Trophoblast cell (in vitro differentiated cells and primary cell): ENCODE data around the gene C16orf96.

ENCODE experiments used
- DNase-seq, 2 donors: peaks; one replicate each; pipeline ENCODE4 v3.0.0-alpha.2; 2016
- H2AFZ ChIP-seq: 2 replicates; pipeline ENCODE4 v1.6.1; 2013; ENCODE audit warnings: low read length, moderate library complexity, mild to moderate bottlenecking; ENCODE audit not compliant: insufficient read depth, poor library complexity
- H2AK5ac ChIP-seq: 2 replicates; pipeline ENCODE4 v1.6.1; 2013; ENCODE audit warnings: mild to moderate bottlenecking, low read length
- H2BK120ac ChIP-seq: 2 replicates; pipeline ENCODE4 v1.6.1; 2013; ENCODE audit warnings: low read length, mild to moderate bottlenecking, moderate library complexity; ENCODE audit not compliant: insufficient read depth, poor library complexity
- H2BK12ac ChIP-seq: 2 replicates; pipeline ENCODE4 v1.6.1; 2013; ENCODE audit warnings: mild to moderate bottlenecking, low read length, moderate library complexity
- H2BK5ac ChIP-seq: 2 replicates; pipeline ENCODE4 v1.6.1; 2013; ENCODE audit warnings: low read length, low read depth, moderate library complexity, mild to moderate bottlenecking; ENCODE audit not compliant: poor library complexity
- H3K14ac ChIP-seq: 2 replicates; pipeline ENCODE4 v1.6.1; 2013; ENCODE audit warnings: mild to moderate bottlenecking, low read length
- H3K18ac ChIP-seq: 2 replicates; pipeline ENCODE4 v1.6.1; 2013; ENCODE audit warnings: mild to moderate bottlenecking, low read length
- H3K23ac ChIP-seq: 2 replicates; pipeline ENCODE4 v1.6.1; 2013; ENCODE audit warnings: low read length
- H3K27ac ChIP-seq: 2 replicates; pipeline ENCODE4 v1.5.1; 2013; ENCODE audit warnings: low read depth, mild to moderate bottlenecking, inconsistent platforms, low read length, moderate library complexity
- H3K27me3 ChIP-seq: 2 replicates; pipeline ENCODE4 v1.6.1; 2013; ENCODE audit warnings: inconsistent platforms, mild to moderate bottlenecking, low read length, moderate library complexity; ENCODE audit not compliant: insufficient read depth
- H3K36me3 ChIP-seq, 2 experiments: 1 replicate in 1 of 2; 2 replicates in 1 of 2; pipeline ENCODE4 v1.6.1; 2013; ENCODE audit warnings: low read length in 2 of 2, mild to moderate bottlenecking in 2 of 2, moderate library complexity in 1 of 2; ENCODE audit not compliant: insufficient read depth in 2 of 2, control insufficient read depth in 1 of 2
- H3K4ac ChIP-seq: 2 replicates; pipeline ENCODE4 v1.6.1; 2013; ENCODE audit warnings: low read depth, mild to moderate bottlenecking, low read length, moderate library complexity
- H3K4me1 ChIP-seq, 2 experiments: 1 replicate in 1 of 2; 2 replicates in 1 of 2; pipeline ENCODE4 v1.6.1; 2013; ENCODE audit warnings: low read length in 2 of 2, mild to moderate bottlenecking in 2 of 2, moderate library complexity in 1 of 2; ENCODE audit not compliant: insufficient read depth in 2 of 2, control insufficient read depth in 1 of 2
- H3K4me2 ChIP-seq: 2 replicates; pipeline ENCODE4 v1.6.1; 2013; ENCODE audit warnings: inconsistent platforms, mild to moderate bottlenecking, low read length, moderate library complexity
- H3K4me3 ChIP-seq: 2 replicates; pipeline ENCODE4 v1.5.1; 2013; ENCODE audit warnings: mild to moderate bottlenecking, low read depth, low read length, inconsistent platforms
- H3K79me1 ChIP-seq: one replicate; pipeline ENCODE4 v1.6.1; 2013; ENCODE audit warnings: low read length
- H3K79me2 ChIP-seq: 2 replicates; pipeline ENCODE4 v1.6.1; 2013; ENCODE audit warnings: low read length, mild to moderate bottlenecking; ENCODE audit not compliant: control insufficient read depth, insufficient read depth, poor library complexity
- H3K9ac ChIP-seq: 2 replicates; pipeline ENCODE4 v1.6.1; 2013; ENCODE audit warnings: mild to moderate bottlenecking, low read length
- H3K9me3 ChIP-seq: 2 replicates; pipeline ENCODE4 v1.6.1; 2013; ENCODE audit warnings: low read depth, mild to moderate bottlenecking, control low read depth, inconsistent platforms, low read length; ENCODE audit not compliant: insufficient read depth
- H4K12ac ChIP-seq: 2 replicates; pipeline ENCODE4 v1.6.1; 2013; ENCODE audit warnings: low read depth, mild to moderate bottlenecking, low read length, moderate library complexity
- H4K8ac ChIP-seq: 2 replicates; pipeline ENCODE4 v1.6.1; 2013; ENCODE audit warnings: low read depth, mild to moderate bottlenecking, low read length, moderate library complexity
- H4K91ac ChIP-seq: one replicate; pipeline ENCODE4 v1.6.1; 2013; ENCODE audit warnings: low read depth, mild to moderate bottlenecking, low read length, moderate library complexity
- WGBS: extraction: QIAGEN DNeasy Blood & Tissue Kit; methylation state at CpG from one replicate; pipeline ENCODE4 v1.1.7; 2013; ENCODE audit warnings: missing lambda C conversion rate; ENCODE audit not compliant: insufficient read length, insufficient coverage; ENCODE audit errors: extremely low coverage; 5-methylcytosine and 5-hydroxymethylcytosine counted together

C16orf96 gene

GRCh38 chr16:4557973-4558372 is 1.8 kb downstream of the C16orf96 start:
- H2BK5ac ChIP-seq = no peak overlapping the region
- H3K4ac ChIP-seq = no peak overlapping the region
- H3K9ac ChIP-seq = no peak overlapping the region
- no peak overlapping the region for H3K27ac ChIP-seq
- H2BK120ac ChIP-seq = no peak overlapping the region
- H3K79me2 ChIP-seq = no peaks in the 10 kb centered on the region
- WGBS = no CpG with 5 or more reads among the region's 10 CpGs
- no peak overlapping the region for H3K4me3 ChIP-seq
- H3K4me2 ChIP-seq = no peak overlapping the region
- H3K14ac ChIP-seq = no peak overlapping the region
- H4K91ac ChIP-seq = no peak overlapping the region
- H2BK12ac ChIP-seq = no peak overlapping the region
- no peak overlapping the region for H4K8ac ChIP-seq
- no peak overlapping the region for H2AFZ ChIP-seq
- no peak overlapping the region for H4K12ac ChIP-seq
- H3K79me1 ChIP-seq = no peaks in the 10 kb centered on the region
- H3K23ac ChIP-seq = no peak overlapping the region
- H3K27me3 ChIP-seq = no peaks in the 10 kb centered on the region
- H2AK5ac ChIP-seq = no peak overlapping the region
- H3K9me3 ChIP-seq = peaks cover 2% of the 10 kb centered on the region
- no peaks in the 10 kb centered on the region for H3K36me3 ChIP-seq
- no peak for DNase-seq
- H3K4me1 ChIP-seq = no peaks in the 10 kb centered on the region
- no peak overlapping the region for H3K18ac ChIP-seq

- H2AFZ ChIP-seq = no peak overlapping the region
- H3K18ac ChIP-seq = no peak overlapping the region
- no peak overlapping the region for H3K9ac ChIP-seq
- H3K36me3 ChIP-seq = no peaks in the 10 kb centered on the region
- H2AK5ac ChIP-seq = no peak overlapping the region
- no peak overlapping the region for H2BK120ac ChIP-seq
- H4K12ac ChIP-seq = no peak overlapping the region
- no peak overlapping the region for H3K4ac ChIP-seq
- no CpG with 5 or more reads among the region's 9 CpGs for WGBS
- no peak overlapping the region for H3K27ac ChIP-seq
- H3K23ac ChIP-seq = no peak overlapping the region
- H3K4me1 ChIP-seq = no peaks in the 10 kb centered on the region
- H4K91ac ChIP-seq = no peak overlapping the region
- H3K9me3 ChIP-seq = peaks cover 2% of the 10 kb centered on the region
- H3K4me3 ChIP-seq = no peak overlapping the region
- no peak overlapping the region for H3K14ac ChIP-seq
- no peaks in the 10 kb centered on the region for H3K27me3 ChIP-seq
- H3K4me2 ChIP-seq = no peak overlapping the region
- no peak overlapping the region for H2BK5ac ChIP-seq
- no peaks in the 10 kb centered on the region for H3K79me2 ChIP-seq
- H2BK12ac ChIP-seq = no peak overlapping the region
- no peak for DNase-seq
- H3K79me1 ChIP-seq = no peaks in the 10 kb centered on the region
- H4K8ac ChIP-seq = no peak overlapping the region
These were observed 5.5 kb downstream of the C16orf96 start for GRCh38 chr16:4561596-4561995.

GRCh38 chr16:4564661-4565267 is 8.6 kb downstream of the C16orf96 start:
- H3K9me3 ChIP-seq = no peaks in the 10 kb centered on the region
- H3K27me3 ChIP-seq = no peaks in the 10 kb centered on the region
- no peak overlapping the region for H2BK5ac ChIP-seq
- no peak overlapping the region for H3K14ac ChIP-seq
- no peak overlapping the region for H2AK5ac ChIP-seq
- no peak overlapping the region for H4K91ac ChIP-seq
- H3K23ac ChIP-seq = no peak overlapping the region
- no peak overlapping the region for H4K8ac ChIP-seq
- no peak overlapping the region for H3K18ac ChIP-seq
- no peaks in the 10 kb centered on the region for H3K4me1 ChIP-seq
- H3K79me1 ChIP-seq = no peaks in the 10 kb centered on the region
- WGBS = no CpG with 5 or more reads among the region's 18 CpGs
- DNase-seq = no peak
- no peaks in the 10 kb centered on the region for H3K36me3 ChIP-seq
- no peak overlapping the region for H3K4me2 ChIP-seq
- no peak overlapping the region for H2AFZ ChIP-seq
- no peak overlapping the region for H2BK120ac ChIP-seq
- no peak overlapping the region for H3K4me3 ChIP-seq
- H4K12ac ChIP-seq = no peak overlapping the region
- no peaks in the 10 kb centered on the region for H3K79me2 ChIP-seq
- no peak overlapping the region for H3K9ac ChIP-seq
- H3K27ac ChIP-seq = no peak overlapping the region
- H2BK12ac ChIP-seq = no peak overlapping the region
- no peak overlapping the region for H3K4ac ChIP-seq

- Histone ChIP-seq H3K27ac (no peak overlapping the region), H3K36me3 (no peaks in the 10 kb centered on the region), H3K79me1 (no peaks in the 10 kb centered on the region), H3K9ac (no peak overlapping the region), H4K12ac (no peak overlapping the region), H3K18ac (no peak overlapping the region), H2BK5ac (no peak overlapping the region), H2AK5ac (no peak overlapping the region), H4K91ac (no peak overlapping the region), H3K23ac (no peak overlapping the region), H2BK120ac (no peak overlapping the region), H3K27me3 (no peaks in the 10 kb centered on the region), H3K4me2 (no peak overlapping the region), H3K79me2 (no peaks in the 10 kb centered on the region), H2BK12ac (no peak overlapping the region), H3K4me1 (no peaks in the 10 kb centered on the region), H2AFZ (no peak overlapping the region), H3K9me3 (no peaks in the 10 kb centered on the region), H3K4ac (no peak overlapping the region), H4K8ac (no peak overlapping the region), H3K4me3 (no peak overlapping the region), H3K14ac (no peak overlapping the region)
- DNase-seq = no peak
- WGBS = no CpG with 5 or more reads among the region's 3 CpGs
These were observed 10.0 kb downstream of the C16orf96 start for GRCh38 chr16:4566144-4566543.
